NCI-H2196 (cell line): ENCODE measurements around the gene SMCR8.
"Not testable (repeated sequence)": the region's sequence is repeated elsewhere in the genome, so short reads cannot be mapped to it uniquely, and the experiment has no call there.

Experiments used
- DNase-seq: peaks from one replicate; lab custom pipeline; 2025; ENCODE audit not compliant: unreplicated experiment; lab: John Stamatoyannopoulos, UW

Gene SMCR8

GRCh38 chr17:18361837-18362697, 47.0 kb downstream of the SMCR8 start:
- DNase-seq, result no peak

- peak; percentile 41 for DNase-seq
Measured at GRCh38 chr17:18362698-18363100, 47.6 kb downstream of the SMCR8 start.

GRCh38 chr17:18363101-18364049, 48.3 kb downstream of the SMCR8 start, which contains the start of gene SHMT1:
SHMT1 (minus strand) TSS chr17:18363550; CDS start chr17:18355981, 7,569 bp downstream.
- DNase-seq, result peak; percentile 86

- DNase-seq, result no peak
Measured at GRCh38 chr17:18364166-18364565, 49.1 kb downstream of the SMCR8 start.

- DNase-seq, result no peak
Measured at GRCh38 chr17:18368946-18369345, 53.9 kb downstream of the SMCR8 start.

GRCh38 chr17:18370761-18371160, 55.7 kb downstream of the SMCR8 start:
- no peak for DNase-seq

GRCh38 chr17:18371455-18371854, 56.4 kb downstream of the SMCR8 start:
- no peak for DNase-seq

GRCh38 chr17:18373181-18373580, 58.1 kb downstream of the SMCR8 start:
- DNase-seq, result not testable (repeated sequence)

GRCh38 chr17:18374216-18374615, 59.1 kb downstream of the SMCR8 start:
- DNase-seq, result no peak
